NCI-H345 (cell line): Measurements from ENCODE around the gene ARHGEF6.

Experiments used
- DNase-seq: peaks from one replicate; lab custom pipeline; 2025; lab: John Stamatoyannopoulos, UW

The ARHGEF6 gene

DNA sequence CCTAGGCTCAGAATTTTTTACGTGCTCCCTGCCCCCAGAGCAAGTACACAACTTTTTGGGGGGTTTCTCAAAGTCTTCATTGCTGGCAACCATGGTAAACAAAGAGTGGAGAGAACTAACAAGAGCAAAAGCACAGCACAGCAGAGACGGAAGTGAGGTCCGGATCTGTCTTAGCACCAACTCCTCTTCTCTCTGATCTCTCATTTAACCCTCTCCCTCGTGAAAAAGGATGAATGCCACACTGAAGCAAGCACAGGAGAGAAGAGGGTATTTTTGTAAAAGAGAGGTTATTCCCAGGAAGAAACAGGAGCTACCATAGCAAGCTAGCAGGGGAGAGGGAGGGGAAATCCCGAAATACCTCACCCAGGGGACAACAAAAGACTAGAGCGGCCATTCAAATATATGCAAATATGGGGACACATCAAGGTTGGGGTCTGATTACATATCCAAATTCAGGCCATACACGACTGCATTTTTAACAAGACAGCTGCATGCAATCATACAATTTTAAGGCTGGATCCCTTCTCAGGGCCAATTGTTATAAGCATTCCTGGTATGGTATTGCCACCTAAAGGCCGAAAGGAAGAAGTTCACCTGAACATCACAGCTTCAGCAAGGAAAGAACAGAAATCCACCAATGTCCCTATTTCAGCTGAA lies 86.2 kb downstream of the ARHGEF6 start:
- DNase-seq: peak; percentile 19

DNA sequence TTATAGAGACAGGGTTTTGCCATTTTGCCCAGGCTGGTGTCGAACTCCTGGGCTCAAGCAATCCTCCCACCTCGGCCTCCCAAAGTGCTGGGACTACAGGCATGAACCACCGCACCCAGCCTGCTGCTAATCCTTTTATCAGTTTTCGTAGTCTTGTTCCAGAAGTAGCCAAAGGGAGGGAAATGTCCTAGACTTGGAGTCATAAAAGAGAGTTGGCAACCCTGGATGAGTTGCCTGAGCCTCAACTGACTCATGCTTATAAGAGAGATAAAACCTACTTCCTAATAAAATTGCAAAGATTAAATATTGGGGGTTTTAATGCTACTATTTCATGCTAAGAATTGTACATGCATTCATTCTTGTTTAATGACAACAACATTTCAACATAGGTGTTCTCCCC lies 88.5 kb downstream of the ARHGEF6 start:
- DNase-seq: no peak

DNA sequence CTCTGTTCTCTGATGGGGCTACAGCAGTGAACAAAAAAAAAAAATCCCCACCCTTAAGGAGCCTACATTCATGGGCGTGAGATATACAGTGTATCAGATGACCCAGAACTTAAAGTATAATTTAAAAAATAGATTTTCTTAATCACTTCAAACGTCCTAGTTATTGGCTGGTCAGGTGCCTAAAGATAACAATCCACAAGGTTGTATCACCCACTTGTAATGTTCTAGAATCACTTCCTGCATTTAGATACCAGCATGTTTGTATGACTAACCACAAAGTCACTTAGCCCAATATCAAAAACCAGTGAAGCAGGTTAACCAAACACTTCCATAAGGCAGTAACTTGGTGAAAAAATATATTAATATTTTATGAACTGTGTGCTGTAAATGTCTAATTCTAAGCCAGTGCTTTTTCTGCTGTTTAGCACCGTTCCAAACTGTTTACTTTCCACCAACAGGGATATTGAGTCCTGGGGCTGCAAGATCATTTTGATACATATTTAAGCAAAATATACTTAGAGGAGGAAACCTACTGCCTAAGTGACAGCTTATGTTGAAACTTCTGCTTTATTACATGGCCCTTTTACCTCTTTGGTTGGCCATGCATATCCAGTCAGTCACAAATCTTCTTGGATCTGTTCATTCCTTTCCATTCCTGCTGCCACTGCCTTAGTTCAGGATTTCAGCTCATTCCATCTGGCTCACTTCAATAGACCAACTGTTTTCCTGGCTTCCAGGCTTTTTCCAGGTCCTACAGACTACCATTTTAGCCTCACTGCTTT lies 89.5 kb downstream of the ARHGEF6 start:
- DNase-seq: no peak

GRCh38 chrX:136689436-136689835 lies 91.3 kb downstream of the ARHGEF6 start:
- DNase-seq: no peak

DNA sequence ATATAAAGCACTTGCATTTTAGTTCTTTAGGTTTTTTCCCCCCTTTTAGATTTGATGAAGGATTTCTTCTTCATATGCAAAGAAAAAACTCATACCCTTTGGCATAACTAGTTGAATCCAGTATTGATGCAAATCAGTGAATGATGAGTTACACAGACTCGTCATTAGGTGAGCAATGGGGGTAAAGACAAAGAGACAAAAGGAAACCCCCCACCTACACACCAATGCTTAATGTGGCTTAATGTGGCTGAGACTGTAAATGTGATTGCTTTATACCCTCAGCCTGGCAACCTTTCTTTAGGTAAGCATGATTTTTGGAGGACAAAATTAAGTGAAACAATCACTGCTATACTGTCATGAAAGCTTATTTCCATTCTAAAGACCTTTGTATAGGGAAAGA lies 93.3 kb downstream of the ARHGEF6 start:
- DNase-seq: no peak

DNA sequence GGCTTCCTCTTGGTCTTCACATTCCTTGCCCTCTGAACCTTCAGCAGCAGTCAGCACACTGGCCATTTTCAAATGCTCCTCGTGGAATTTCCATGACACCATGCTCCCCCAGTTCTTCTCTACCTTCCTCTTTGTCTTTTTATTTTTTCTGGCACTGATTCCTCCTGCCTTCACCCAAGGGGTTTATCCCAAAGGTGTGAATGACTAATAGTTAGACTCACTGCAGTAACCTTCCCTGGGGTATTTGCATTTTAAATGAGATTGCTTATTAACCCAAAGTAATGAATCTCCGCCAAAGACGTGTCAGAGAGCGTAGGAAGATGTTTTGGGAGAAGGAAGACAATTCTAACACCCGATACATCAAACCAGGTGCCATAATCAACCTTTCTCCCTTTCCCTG lies 96.6 kb downstream of the ARHGEF6 start:
- no peak for DNase-seq

DNA sequence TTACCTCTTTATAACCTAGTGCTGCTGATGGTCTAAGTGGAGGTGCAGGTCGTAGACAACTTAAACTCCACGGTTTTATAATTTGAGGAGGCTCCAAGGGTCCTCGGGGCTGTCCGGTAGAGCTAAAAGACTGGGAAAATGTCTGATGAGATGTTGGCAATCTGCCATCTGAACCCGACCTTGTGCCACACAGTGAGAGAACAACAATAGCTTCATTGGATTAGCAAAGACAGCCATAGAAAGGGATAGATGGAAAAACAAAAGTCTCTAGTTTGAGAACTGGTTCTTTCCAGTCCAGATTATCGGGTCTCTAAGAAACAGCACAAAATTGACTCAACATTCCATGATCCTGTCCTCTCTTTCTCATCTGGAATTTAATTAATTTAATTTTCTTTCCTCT lies 101.2 kb downstream of the ARHGEF6 start:
- no peak for DNase-seq

DNA sequence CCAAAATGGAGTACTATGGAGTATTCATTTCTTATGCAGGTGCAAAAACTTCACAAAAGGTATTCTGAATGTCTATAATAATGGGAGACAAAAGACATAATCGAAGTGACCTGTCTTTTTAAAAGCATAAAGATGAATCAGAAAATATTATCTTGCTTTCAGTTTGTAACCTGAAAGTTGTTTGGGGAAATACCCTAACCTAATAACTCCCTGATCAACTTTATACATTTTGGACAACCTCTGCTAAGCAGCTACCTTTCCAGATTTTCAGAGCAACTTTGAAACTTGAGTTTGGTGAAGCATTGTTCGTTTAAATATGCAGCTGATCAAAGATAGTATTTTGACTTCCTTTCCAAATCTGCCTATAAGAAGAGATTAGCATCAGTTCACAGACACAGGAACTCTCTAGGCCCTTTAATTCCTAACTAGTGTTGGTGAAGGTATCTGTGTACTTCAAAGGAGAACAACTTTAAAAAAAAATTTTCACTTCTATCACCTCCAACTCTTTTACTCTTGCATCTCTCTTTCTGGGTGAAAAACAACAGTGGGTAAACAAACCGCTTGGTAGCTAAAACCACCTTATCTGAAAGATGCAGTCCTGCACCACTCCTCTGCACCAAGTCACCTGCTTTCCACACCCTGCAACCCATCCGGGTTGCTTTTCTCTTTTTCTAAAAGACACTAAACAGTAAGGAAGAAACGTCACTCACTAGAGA lies 106.3 kb downstream of the ARHGEF6 start:
- no peak for DNase-seq

GRCh38 chrX:136671006-136671610 lies 109.6 kb downstream of the ARHGEF6 start:
- no peak for DNase-seq

DNA sequence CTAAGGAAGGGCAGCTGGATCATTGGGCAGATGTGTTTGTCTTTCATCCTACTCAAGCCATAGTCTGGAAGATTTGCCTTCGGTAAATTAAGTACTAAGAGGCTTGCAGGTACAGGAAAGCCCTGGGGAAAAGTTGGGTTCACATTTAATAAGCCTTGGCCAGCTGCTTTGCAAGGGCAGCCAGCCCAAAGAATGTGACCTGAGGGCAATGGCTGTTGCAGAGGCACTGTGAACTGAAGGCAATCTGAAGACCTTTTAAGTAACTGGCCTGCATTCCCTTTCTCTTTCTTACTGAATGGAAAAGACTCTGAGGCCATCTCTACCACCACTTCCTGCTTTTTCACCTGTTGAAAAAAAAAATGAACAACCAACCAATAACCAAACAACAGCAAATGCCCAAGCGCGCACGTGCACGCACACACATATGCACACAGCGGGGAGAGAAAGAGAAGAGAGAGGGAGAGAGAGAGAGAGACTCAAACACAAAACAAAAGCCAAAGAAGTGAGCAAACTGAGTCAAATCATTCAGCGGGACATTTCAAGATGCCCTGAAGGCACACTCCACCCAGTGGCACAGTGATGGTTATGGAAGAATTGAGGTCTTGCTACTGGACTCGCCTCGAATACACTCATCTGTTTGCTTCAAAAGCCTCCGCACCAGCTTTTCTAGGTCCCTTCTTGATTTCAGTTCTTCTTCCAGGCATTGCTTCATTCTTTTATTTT lies 113.1 kb downstream of the ARHGEF6 start:
- DNase-seq: no peak

GRCh38 chrX:136666088-136666487 lies 114.6 kb downstream of the ARHGEF6 start:
- DNase-seq: no peak

- DNase-seq: no peak
Observed at GRCh38 chrX:136665258-136665900, 115.4 kb downstream of the ARHGEF6 start.

- no peak for DNase-seq
Observed at GRCh38 chrX:136662976-136663375, 117.8 kb downstream of the ARHGEF6 start.

DNA sequence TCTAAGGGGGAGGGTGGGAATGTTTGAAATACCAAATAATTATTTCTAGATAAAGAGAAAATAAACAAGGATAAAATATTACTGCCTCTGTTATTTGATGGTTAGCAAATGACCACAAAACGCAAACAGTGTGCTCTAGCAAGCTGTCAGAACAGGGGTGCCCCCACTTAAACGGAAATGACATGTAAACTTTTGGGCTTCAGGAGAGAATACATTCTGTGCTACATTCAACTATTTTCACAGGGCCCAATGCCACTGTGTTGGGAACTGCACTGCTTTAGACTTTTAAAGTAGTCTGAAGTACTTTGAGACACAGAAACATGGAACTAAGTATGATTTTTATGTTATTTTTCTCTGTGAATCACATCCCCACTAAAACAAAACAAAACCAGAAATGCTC lies 118.6 kb downstream of the ARHGEF6 start:
- no peak for DNase-seq

DNA sequence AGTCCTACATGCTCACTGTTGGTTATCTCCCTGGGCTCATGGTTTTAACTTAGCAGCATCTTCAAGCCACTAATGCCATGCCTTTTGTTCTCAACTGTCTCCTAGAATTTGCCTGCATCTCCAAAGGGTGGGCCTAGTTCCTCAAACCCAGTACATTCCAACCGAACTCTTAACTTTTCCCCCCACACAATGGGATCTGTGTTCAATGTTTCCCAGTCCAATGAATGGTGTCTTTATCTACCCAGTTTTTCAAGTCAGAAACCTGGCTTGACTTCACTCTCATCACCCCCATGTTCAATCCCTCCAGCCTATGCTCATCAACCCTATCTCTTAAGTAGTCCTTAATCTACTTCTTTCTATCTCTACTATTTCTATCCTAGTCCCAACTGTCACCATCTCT lies 119.8 kb downstream of the ARHGEF6 start:
- no peak for DNase-seq

DNA sequence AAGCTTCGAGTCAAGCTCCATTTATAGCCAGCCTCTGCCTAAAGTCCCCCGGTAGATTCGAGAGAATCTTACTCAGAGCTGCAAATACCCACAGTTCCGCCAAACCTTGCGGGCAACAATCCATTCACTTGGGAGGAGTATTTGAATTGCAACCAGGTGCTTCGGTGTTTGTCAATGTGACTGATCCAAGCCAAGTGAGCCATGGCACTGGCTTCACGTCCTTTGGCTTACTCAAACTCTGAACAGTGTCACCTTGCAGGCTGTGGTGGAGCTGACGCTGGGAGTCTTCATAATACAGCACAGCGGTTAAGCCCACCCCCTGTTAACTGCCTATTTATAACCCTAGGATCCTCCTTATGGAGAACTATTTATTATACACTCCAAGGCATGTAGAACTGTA lies 121.6 kb downstream of the ARHGEF6 start:
- DNase-seq: no peak

GRCh38 chrX:136658151-136658550 lies 122.6 kb downstream of the ARHGEF6 start:
- DNase-seq: no peak

- no peak for DNase-seq
Observed at GRCh38 chrX:136656361-136656964, 124.3 kb downstream of the ARHGEF6 start.

GRCh38 chrX:136652822-136653723 lies 127.7 kb downstream of the ARHGEF6 start:
- DNase-seq: no peak

DNA sequence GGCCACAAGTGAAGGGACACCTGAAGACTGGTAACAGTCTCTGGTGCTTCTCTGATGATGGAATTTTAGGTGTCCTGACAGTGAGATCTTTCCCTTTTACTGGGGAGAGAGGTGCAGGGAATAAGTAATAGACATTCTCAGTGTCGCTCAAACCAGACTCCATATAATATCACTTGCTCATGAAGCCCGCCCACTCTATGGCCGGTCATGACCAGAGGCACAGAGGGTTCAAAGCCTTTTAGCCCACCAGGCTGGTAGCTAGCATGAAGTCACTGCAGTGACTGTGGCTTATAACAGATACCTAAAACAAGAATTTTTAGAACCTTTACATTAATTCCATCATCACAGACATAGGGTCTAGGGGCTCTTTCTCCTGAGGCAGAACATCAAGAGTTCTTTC lies 129.9 kb downstream of the ARHGEF6 start:
- DNase-seq: no peak
